ENCODE results near the gene SVIL.
"Not testable (repeated sequence)": the region's sequence is repeated elsewhere in the genome, so short reads cannot be mapped to it uniquely, and the experiment has no call there.

Gene SVIL

DNA sequence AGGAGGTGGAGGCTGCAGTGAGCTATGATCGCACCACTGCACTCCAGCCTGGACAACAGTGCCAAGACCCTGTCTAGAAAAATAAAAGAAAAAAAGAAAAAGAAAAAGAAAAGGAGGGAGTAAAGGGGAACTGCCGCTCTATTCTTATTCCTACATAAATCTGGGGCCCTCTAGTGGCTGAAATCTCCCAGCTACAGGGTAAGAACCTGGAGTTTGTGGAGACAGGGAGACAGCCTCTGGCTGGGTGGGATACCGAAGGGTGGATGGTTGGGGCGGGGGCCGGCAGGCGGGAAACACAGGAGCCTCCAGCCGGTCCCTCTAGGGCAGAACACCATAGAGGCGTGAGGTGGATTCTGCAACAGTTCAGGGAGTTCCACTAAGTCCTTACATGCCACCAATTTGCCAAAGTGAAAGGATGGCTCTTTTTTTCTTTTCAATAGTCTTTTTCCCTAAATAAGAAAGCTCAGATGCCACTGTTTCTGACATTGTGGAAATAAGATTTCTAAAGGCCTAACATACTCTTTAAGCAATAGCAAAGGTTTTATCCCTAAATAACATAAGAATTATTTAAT is 117.3 kb downstream of the SVIL start:
- no peak overlapping the region for H3K27ac Mint-ChIP-seq
- no peak overlapping the region for H3K4me3 Mint-ChIP-seq
- no peaks in the 10 kb centered on the region for H3K9me3 Mint-ChIP-seq
- no peaks in the 10 kb centered on the region for H3K27me3 Mint-ChIP-seq (ENCODE audit: low read depth)
- no peaks in the 10 kb centered on the region for H3K4me1 Mint-ChIP-seq (ENCODE audit: low read depth)
- DNase-seq (ENCODE audit: low spot score): no peak
- H3K36me3 Mint-ChIP-seq (ENCODE audit: low read depth): peaks cover 2% of the 10 kb centered on the region

DNA sequence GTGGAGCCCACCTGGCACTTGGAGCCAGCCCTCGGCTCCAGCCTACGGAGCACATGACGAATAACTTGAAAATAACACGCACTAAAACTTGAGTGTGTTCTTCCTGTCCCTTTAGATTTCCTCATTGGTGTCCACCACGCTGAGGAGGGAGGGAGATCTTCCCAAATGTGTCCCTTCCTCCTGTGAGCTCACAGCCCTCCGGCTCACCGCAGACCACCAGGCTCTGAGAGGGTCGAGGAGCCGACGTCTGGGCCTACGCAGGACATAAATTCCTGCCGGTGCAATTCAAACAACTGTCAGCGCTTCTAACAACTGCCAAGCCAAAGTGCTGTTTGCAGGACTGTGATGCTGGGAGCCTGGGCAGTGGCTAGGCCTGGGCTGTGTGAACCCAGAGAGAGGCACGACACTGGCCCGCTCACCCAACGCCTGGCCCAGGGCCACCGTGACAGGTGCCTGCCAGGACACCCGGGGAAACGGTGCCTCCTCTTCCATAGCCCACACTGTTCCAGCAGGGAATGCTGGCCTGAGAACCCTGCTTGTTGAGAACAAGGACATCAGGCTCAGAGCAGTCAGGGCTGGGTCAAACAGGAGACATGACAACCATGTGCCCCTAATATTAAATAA is 118.3 kb downstream of the SVIL start:
- H3K36me3 Mint-ChIP-seq (ENCODE audit: low read depth); DNase-seq (ENCODE audit: low spot score); H3K9me3 Mint-ChIP-seq; H3K27ac Mint-ChIP-seq; H3K4me3 Mint-ChIP-seq; H3K27me3 Mint-ChIP-seq (ENCODE audit: low read depth); H3K4me1 Mint-ChIP-seq (ENCODE audit: low read depth): not testable (repeated sequence)

DNA sequence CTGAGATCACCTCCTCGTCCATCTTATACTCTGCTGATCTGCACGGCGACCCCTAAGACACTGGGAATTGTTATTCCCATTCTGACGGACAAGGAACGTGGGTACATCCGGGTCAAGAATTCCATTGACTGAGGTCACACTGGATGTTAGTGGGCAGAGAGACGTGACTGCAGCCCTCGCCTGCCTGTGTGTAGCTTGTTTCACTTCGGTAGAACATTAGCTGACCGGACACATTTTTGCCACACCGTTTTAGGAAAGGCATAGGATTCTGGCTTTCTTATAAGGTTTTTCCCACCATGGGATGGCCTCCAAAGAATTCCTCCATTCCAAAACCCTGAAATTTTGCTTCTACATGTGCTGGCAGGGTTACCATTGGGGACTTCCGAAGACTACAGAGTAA is 118.9 kb downstream of the SVIL start:
- H3K27me3 Mint-ChIP-seq (ENCODE audit: low read depth); H3K4me1 Mint-ChIP-seq (ENCODE audit: low read depth); H3K4me3 Mint-ChIP-seq; H3K36me3 Mint-ChIP-seq (ENCODE audit: low read depth); H3K9me3 Mint-ChIP-seq; H3K27ac Mint-ChIP-seq; DNase-seq (ENCODE audit: low spot score): not testable (repeated sequence)

DNA sequence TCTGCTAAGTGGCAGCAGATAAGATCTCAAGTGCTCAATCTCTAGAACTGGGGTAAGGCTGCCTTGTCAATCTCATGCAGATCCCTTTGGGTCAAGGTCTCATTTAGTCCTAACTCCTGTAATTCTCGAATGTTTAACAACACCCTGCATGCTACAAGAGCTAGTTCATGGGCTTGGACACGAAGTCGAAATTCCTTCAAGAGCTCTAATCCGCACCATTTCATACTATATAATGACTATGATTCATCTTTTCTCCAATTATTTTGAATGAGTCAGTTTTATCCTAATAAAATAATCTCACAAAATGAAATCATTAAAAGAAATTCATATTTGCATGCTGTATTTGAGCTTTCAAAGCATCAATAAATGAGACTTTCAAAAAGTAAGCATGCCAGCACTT is 119.7 kb downstream of the SVIL start:
- not testable (repeated sequence) for H3K4me3 Mint-ChIP-seq; H3K36me3 Mint-ChIP-seq (ENCODE audit: low read depth); H3K27me3 Mint-ChIP-seq (ENCODE audit: low read depth); DNase-seq (ENCODE audit: low spot score); H3K27ac Mint-ChIP-seq; H3K4me1 Mint-ChIP-seq (ENCODE audit: low read depth); H3K9me3 Mint-ChIP-seq

DNA sequence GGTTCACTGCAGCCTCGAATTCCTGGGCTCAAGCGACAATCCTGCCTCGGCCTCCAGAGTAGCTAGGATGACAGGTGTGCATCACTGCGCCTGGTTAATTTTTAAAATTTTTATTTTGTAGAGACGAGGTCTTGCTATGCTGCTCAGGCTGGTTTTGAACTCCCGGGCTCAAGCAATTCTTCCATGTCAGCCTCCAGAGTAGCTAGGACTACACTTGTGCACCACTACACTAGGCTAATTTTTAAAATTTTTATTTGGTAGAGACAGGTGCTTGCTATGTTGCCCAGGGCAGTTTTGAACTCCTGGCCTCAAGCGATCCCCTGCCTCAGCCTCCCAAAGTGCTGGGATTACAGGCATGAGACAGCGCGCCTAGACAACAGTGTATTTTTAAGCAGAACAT is 120.5 kb downstream of the SVIL start:
- Mint-ChIP-seq H3K9me3 (no peaks in the 10 kb centered on the region), H3K36me3 (ENCODE audit: low read depth) (peaks cover 2% of the 10 kb centered on the region)

DNA sequence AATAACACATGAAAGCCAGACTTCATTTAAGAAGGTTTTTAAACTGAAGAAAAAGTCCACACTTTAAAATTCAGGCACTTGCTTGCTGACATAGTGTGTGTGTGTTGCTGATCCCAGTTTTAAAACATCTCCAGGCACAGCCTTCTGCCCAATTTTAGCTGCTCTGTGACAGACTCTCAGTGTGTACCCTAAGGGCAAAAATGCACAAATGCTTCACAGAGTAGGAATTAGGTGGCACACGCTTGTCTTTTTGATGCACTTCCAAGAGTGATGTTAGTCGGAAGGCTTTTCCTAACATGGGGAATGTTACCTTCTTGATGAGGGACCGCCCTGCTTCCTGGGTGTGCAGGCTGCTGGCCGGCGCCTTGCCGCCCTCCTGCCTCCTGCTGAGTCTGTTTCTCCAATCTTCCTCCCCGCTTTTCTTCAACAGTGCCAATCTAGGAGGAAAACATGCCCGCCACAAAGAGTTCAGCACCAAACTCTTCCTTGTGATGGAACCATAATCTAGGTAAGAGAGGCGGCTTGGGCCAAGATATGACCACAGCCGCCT is 122.3 kb downstream of the SVIL start:
- Mint-ChIP-seq H3K4me3 (no peak overlapping the region), H3K27me3 (ENCODE audit: low read depth) (no peaks in the 10 kb centered on the region), H3K9me3 (no peaks in the 10 kb centered on the region), H3K36me3 (ENCODE audit: low read depth) (peaks cover 2% of the 10 kb centered on the region), H3K27ac (no peak overlapping the region), H3K4me1 (ENCODE audit: low read depth) (no peaks in the 10 kb centered on the region)
- no peak for DNase-seq (ENCODE audit: low spot score)

More for the DNA sequence above, 120.5 kb downstream of the SVIL start:
- no peak for DNase-seq (ENCODE audit: low spot score)
- H3K4me1 Mint-ChIP-seq (ENCODE audit: low read depth): no peaks in the 10 kb centered on the region
- no peaks in the 10 kb centered on the region for H3K27me3 Mint-ChIP-seq (ENCODE audit: low read depth)
- no peak overlapping the region for H3K27ac Mint-ChIP-seq
- no peak overlapping the region for H3K4me3 Mint-ChIP-seq

DNA sequence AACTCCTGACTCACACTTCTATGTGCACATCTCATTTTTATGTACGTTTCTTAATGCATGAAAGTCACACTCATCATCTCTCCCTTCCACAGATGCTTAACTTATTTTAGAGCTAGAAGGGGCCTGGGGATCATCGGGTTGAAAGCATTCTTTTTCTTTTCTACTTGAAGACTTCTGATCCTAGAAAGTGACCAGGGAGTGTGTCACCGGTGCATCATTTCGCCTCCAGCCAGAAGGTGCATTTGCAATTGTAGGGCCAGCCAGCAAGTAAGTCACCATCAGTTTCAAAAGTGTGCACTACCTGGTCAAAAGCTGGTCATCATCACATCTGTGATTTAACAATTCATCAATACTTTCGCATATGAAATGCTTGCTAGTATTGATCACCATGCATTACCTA is 123.0 kb downstream of the SVIL start:
- not testable (repeated sequence) for H3K27ac Mint-ChIP-seq; H3K36me3 Mint-ChIP-seq (ENCODE audit: low read depth); H3K4me1 Mint-ChIP-seq (ENCODE audit: low read depth); H3K9me3 Mint-ChIP-seq; H3K4me3 Mint-ChIP-seq; DNase-seq (ENCODE audit: low spot score); H3K27me3 Mint-ChIP-seq (ENCODE audit: low read depth)

DNA sequence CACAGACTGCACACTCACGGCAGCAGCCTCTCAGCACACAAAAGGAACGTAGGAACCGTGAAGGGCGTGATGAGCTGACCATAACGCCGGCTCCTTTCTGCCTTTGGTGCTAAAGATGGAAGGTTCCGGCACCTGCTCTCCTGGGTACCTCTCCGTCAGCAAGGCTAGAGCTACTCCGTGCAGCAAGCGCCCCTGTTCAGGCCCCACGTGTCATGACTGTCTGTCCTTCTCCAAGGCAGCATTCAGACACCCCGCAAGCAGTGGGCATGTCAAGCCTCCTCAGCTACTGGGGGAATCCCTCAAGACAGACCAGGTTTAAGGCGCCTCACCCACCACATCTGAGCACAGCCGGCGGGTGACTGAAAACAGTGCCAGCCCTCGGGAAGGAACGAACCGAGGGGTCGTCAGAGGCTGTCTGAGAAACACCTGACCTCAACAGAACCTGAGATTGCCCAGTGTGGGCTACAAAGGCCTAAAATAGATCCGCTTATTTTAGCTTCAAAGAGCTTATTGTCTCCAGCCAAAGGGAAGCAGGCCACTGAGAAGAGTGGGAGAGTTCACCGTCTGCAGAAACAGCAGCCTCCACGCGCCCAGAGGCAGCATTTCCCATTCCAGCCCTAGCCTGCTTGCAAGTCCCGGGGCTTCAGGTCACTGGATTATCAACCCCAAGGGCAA is 124.2 kb downstream of the SVIL start:
- H3K36me3 Mint-ChIP-seq (ENCODE audit: low read depth); H3K4me1 Mint-ChIP-seq (ENCODE audit: low read depth); H3K9me3 Mint-ChIP-seq; DNase-seq (ENCODE audit: low spot score); H3K27ac Mint-ChIP-seq; H3K4me3 Mint-ChIP-seq; H3K27me3 Mint-ChIP-seq (ENCODE audit: low read depth): not testable (repeated sequence)

DNA sequence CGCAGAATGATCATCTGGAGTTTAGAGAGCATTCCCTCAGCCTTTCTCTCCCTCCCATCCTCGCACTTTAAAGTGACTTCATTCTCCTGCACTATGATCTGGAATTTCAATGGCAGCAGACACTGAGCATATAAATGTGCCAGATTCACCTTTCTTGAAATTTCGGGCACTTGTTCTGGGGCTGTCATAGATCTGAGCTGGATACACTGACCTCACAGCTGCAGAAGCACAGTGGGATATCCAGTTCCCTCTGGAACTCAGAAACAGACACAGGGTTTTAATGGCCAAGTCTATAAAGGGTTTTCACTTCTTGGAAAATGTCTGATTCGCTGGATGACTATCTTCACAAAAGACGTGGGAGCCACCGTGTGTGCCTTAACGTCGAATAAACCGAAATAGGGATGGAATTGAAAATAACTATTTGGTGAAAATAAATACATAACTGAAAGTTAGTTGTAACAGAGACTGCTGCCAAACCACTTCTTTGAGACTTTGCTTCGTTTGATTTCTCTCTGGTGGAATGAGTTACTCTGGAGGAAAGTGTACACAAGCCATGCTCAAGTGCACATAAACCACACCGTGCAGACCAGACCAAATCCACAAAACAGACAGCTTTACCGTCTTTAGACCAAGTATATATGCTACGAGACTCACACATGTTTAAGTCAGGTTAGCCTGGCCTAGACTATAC is 126.1 kb downstream of the SVIL start:
- no peak overlapping the region for H3K4me3 Mint-ChIP-seq
- DNase-seq (ENCODE audit: low spot score): no peak
- H3K27me3 Mint-ChIP-seq (ENCODE audit: low read depth): no peaks in the 10 kb centered on the region
- no peaks in the 10 kb centered on the region for H3K4me1 Mint-ChIP-seq (ENCODE audit: low read depth)
- H3K36me3 Mint-ChIP-seq (ENCODE audit: low read depth): peaks cover 2% of the 10 kb centered on the region
- no peak overlapping the region for H3K27ac Mint-ChIP-seq
- H3K9me3 Mint-ChIP-seq: no peaks in the 10 kb centered on the region

DNA sequence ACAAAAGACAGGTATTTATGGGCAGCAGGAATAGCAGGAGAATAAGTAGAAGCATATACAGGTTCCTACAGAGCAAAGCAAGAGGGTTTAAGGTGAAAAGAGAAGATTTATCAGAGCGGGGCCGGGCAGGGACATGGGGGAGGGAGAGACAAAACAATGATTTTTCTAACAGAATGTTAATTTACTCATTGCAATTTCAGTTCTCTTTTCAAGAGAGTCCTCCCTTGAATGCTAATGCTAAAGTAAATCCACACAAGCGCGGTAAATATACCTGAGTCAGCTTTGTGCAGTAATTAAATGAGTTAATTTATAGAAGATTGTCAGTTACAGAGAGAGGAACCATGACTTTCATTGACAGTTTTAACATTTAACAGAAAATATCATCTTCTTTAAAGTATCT is 127.0 kb downstream of the SVIL start:
- not testable (repeated sequence) for H3K4me3 Mint-ChIP-seq; H3K4me1 Mint-ChIP-seq (ENCODE audit: low read depth); H3K27ac Mint-ChIP-seq; H3K36me3 Mint-ChIP-seq (ENCODE audit: low read depth); H3K9me3 Mint-ChIP-seq; DNase-seq (ENCODE audit: low spot score); H3K27me3 Mint-ChIP-seq (ENCODE audit: low read depth)

DNA sequence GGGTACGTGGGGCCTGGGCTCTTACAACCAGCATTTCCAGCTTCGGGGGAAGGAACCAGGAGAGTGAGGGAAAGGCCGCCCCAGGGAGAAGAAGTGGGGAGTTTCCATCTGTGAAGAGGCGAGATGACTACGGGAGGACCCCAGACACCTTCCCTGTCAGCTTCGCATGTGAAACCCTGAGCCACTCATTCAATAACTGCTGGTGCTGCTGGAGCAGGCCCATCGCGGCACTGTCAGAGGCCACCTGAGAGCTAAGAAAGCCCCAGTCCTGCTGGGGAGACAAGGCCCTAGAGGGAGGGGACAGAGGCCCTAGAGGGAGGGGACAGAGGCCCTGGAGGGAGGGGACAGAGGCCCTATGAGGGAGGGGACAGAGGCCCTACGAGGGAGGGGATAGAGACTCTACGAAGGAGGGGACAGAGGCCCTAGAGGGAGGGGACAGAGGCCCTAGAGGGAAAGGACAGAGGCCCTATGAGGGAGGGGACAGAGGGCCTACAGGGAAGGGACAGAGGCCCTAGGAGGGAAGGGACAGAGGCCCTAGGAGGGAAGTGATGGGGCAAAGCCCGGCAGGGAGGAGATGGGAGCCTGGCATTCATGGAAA is 128.3 kb downstream of the SVIL start:
- not testable (repeated sequence) for H3K4me3 Mint-ChIP-seq; H3K27ac Mint-ChIP-seq; DNase-seq (ENCODE audit: low spot score); H3K36me3 Mint-ChIP-seq (ENCODE audit: low read depth); H3K4me1 Mint-ChIP-seq (ENCODE audit: low read depth); H3K9me3 Mint-ChIP-seq; H3K27me3 Mint-ChIP-seq (ENCODE audit: low read depth)

DNA sequence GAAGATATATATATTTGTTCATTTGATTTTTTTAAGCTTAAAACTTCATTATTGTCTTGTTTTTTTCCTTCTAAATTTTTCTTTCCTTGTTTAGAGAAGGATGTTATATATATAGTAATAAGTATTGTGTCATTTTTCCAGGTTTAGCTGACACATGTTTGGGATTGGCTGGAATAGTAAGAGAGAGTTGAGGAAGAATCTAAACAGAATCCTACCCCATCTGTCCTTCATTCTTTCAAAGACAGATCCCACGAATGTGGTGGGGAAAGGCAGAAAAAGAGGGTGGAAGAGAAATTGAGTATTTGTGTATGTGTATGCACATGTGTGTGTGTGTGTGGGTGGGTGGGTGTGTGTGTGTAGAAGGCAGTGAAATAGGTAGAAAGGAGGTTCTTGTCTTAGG is 132.4 kb downstream of the SVIL start:
- Mint-ChIP-seq H3K9me3 (no peaks in the 10 kb centered on the region), H3K27ac (no peak overlapping the region), H3K36me3 (ENCODE audit: low read depth) (no peaks in the 10 kb centered on the region)

DNA sequence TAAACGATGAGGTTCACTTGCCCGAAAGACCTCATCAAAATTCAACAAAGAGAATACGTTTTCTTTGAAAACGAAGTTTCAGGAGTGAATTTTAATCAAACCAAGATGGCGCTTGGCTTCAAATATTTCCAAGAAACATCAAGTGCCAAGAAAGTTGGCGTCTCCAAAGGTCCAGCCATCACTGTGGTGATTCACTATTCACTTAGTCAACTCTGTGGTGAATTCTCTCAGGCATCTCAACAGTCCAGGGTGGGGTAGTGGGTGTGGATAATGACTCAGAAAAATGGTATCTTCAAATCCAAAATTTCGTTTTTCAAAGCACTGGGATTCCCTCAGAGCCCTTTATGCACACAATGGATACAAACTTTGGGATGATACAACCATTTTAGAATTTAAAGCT is 133.1 kb downstream of the SVIL start:
- Mint-ChIP-seq H3K4me1 (ENCODE audit: low read depth) (no peaks in the 10 kb centered on the region), H3K27me3 (ENCODE audit: low read depth) (no peaks in the 10 kb centered on the region), H3K27ac (no peak overlapping the region), H3K4me3 (no peak overlapping the region), H3K36me3 (ENCODE audit: low read depth) (no peaks in the 10 kb centered on the region), H3K9me3 (no peaks in the 10 kb centered on the region)
- DNase-seq (ENCODE audit: low spot score): no peak

More for the DNA sequence above, 132.4 kb downstream of the SVIL start:
- no peak overlapping the region for H3K4me3 Mint-ChIP-seq
- H3K27me3 Mint-ChIP-seq (ENCODE audit: low read depth): no peaks in the 10 kb centered on the region
- no peaks in the 10 kb centered on the region for H3K4me1 Mint-ChIP-seq (ENCODE audit: low read depth)
- no peak for DNase-seq (ENCODE audit: low spot score)

DNA sequence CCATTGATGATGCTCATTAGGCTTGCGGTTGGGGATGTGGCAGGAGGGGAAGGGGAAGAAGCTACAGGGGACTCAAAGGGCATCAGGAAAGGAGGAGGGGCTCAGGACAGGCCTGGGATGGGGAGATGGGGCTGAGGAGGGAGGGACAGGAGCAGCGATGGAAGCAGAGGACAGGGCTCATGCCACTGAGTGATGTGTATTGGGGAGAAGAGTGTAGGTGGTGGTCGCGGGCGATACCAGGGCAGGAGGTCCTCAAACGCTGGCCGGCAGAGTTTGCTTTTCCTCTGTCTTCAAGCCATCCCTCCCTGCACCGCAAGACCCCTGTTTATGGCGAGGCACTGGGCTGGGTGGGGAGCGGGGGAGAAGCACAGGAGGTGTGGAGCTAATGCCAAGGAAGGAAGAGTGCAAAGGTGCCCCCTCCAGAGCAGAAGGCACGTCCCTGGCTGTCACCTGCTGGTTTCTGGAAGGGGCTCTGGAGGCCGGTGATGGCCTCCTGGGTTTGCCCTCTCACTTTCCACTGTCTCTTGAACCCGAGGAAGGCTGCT is 134.7 kb downstream of the SVIL start:
- H3K4me3 Mint-ChIP-seq: no peak overlapping the region
- H3K27ac Mint-ChIP-seq: no peak overlapping the region
- DNase-seq (ENCODE audit: low spot score): no peak
- no peaks in the 10 kb centered on the region for H3K9me3 Mint-ChIP-seq
- H3K4me1 Mint-ChIP-seq (ENCODE audit: low read depth): no peaks in the 10 kb centered on the region
- no peaks in the 10 kb centered on the region for H3K36me3 Mint-ChIP-seq (ENCODE audit: low read depth)
- no peaks in the 10 kb centered on the region for H3K27me3 Mint-ChIP-seq (ENCODE audit: low read depth)
